GM19099 (cell line): ENCODE results near the gene ATP11B.

Source experiments
- POLR2A ChIP-seq: IDR thresholded peaks from 3 replicates; pipeline ENCODE4 v1.6.1; 2011; ENCODE audit warnings: low read depth; ENCODE audit not compliant: insufficient read length; ENCODE audit errors: extremely low read depth

ATP11B gene

GRCh38 chr3:182910936-182911781 lies 117.9 kb downstream of the ATP11B start:
- no peak for TF ChIP-seq POLR2A

- no peak for TF ChIP-seq POLR2A
Measured at GRCh38 chr3:182911782-182912111, 118.4 kb downstream of the ATP11B start.

GRCh38 chr3:182912474-182912873 lies 119.2 kb downstream of the ATP11B start:
- no peak for TF ChIP-seq POLR2A

GRCh38 chr3:182913889-182914288 lies 120.6 kb downstream of the ATP11B start:
- TF ChIP-seq POLR2A = no peak

GRCh38 chr3:182914341-182914740 lies 121.0 kb downstream of the ATP11B start:
- TF ChIP-seq POLR2A = no peak

- no peak for TF ChIP-seq POLR2A
Measured at GRCh38 chr3:182917134-182917533, 123.8 kb downstream of the ATP11B start.

- no peak for TF ChIP-seq POLR2A
Measured at GRCh38 chr3:182919866-182920357, 126.6 kb downstream of the ATP11B start.

- TF ChIP-seq POLR2A = no peak
Measured at GRCh38 chr3:182920515-182921084, 127.3 kb downstream of the ATP11B start.

- TF ChIP-seq POLR2A = no peak
Measured at GRCh38 chr3:182921665-182922355, 128.5 kb downstream of the ATP11B start.

- no peak for TF ChIP-seq POLR2A
Measured at GRCh38 chr3:182925330-182925943, 132.1 kb downstream of the ATP11B start.

GRCh38 chr3:182925944-182926337 lies 132.6 kb downstream of the ATP11B start:
- no peak for TF ChIP-seq POLR2A

- no peak for TF ChIP-seq POLR2A
Measured at GRCh38 chr3:182935803-182936202, 142.5 kb downstream of the ATP11B start.

GRCh38 chr3:182936239-182936917 lies 143.1 kb downstream of the ATP11B start:
- no peak for TF ChIP-seq POLR2A

- no peak for TF ChIP-seq POLR2A
Measured at GRCh38 chr3:182936918-182937285, 143.6 kb downstream of the ATP11B start.
